ENCODE data around the gene USP40.
A peak's percentile ranks its signal among the peaks of the same experiment; 100 is the strongest.

USP40 gene

GRCh38 chr2:233471291-233472035 is 95.1 kb downstream of the USP40 start:
- DNase-seq: peak; percentile 37

DNA sequence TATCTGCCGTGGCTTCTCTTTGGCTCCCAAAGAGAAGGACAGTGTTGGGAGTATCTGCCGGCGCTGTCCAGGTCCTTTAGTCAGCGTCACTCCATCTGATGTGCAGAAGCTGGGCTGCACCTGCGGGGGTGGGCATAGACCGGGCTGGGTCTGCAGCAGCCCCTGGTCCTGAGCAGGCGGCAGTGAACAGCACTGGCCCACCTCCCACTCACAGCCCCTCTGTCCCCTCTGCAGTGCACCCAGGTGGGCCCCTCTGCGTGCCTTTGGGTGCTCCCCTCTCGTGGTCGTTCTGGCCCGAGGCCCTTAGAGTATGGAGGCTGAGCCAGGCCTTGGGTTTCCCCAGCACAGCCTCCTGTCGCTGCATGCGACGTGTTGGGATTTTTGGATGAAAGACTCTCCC is 95.7 kb downstream of the USP40 start:
- peak; percentile 30 for DNase-seq

DNA sequence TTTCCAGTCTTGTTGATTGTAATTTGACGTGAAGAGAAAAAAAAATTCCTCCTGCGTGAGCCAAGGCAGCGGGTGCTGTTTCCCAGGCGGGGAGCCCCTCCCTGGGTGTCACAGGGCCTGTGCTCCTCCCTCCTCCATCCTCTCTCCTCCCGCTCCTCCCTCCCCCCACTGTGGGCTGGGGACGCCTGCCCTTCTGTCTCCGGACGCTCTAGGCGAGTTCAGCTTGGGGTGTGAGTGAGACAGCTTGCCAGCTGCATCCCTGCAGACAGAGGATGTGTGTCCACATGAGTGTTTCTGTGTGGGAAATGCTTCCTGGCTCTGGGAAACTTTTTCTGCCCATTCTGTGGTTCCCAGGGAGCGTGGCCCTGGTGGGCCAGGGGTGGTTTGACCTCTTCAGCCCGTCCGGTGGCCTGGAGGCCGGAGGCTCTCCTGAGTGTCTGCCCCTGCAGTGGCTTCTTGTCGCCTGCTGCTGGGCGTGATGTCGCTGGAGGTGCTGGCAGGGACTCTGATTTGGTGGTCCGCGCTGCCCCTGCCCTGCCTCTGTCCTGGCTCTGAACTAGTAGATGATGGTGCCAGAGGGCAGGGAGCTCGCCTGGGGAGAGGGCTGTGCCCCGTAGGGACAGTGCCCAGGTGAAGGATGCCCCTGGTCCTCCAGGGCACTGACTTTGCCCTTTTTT is 96.4 kb downstream of the USP40 start:
- DNase-seq: peak; percentile 52

DNA sequence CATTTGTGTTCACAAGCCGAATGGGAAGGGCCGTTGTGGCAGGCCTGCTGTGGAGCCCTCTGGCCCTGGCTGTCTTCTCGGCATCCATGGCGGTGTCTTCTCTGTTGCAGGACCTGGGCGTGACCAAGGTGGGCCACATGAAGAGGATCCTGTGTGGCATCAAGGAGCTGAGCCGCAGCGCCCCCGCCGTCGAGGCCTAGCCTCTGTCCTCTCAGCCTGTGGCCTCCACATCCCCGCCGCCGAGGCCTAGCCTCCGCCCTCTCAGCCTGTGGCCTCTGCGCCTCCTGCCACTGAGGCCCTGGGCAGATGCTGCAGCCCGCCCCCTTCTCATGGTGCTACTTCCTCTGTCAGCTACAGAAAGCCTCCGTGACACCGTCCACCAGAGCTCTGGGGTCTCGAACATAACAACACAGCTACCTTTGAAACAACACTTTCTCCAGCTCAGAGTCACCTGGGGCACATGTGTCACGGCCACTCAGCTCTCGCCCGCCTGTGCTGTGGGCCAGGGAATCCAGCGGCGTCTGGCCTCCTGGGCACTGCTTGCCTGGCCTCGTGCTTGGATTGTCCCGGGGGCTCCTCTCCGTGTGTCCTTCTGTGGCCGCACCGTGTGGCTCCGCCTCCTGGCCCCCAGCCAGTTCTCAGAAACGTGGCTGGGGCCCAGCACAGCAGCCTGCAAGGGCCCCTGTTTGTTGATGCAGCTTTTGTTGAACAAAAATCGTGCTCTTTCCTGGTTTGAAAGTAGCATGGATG is 97.1 kb downstream of the USP40 start:
- DNase-seq: peak; percentile 48

- no peak for DNase-seq
Observed at GRCh38 chr2:233468741-233469110, 97.9 kb downstream of the USP40 start.

GRCh38 chr2:233468047-233468740 is 98.4 kb downstream of the USP40 start:
- DNase-seq: no peak

DNA sequence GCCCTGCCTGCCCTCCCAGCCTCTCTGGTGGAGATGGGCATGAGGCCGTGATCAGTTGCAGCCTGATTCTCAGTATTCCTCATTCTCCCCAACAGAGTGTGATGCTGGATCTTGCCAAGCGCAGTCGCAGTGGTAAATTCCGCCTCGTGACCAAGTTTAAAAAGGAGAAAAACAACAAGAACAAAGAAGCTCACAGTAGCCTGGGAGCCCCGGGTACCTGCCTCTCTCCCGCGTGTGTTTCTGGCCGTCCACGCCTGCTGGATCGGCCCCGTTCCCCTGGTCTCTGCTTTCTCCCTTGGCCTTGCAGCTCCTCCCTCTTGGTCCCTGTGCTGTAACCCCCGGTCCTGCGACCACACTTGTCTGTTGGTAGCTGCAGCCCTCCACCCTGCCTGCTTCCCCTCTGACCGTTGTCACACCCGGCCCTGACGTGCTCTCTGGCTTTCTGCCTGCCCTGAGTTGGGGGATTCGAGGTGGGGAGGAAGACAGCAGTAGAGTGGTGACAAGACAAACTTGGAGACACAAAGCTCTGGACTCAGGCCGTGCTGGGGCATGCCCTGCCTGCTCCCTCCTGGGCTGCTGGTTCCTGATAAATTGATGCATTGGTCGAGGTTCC is 99.5 kb downstream of the USP40 start:
- DNase-seq: no peak

- no peak for DNase-seq
Observed at GRCh38 chr2:233464531-233465240, 101.9 kb downstream of the USP40 start.

GRCh38 chr2:233464056-233464455 is 102.5 kb downstream of the USP40 start:
- no peak for DNase-seq

DNA sequence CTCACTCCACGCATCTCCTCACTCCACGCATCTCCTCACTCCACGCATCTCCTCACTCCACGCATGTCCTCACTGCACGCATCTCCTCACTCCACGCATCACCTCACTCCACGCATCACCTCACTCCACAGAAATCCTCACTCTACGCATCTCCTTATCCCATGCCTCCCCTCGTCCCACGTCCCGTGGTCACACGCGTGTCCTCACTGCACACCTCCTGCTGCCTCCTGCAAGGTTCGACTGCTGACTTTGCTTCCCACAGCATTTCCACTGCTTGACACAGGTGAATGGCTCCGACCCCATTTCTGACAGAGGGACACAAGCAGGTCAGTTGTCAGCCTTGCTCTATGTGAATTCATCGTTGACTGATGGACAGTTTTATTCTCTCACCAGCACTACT is 103.0 kb downstream of the USP40 start:
- no peak for DNase-seq

DNA sequence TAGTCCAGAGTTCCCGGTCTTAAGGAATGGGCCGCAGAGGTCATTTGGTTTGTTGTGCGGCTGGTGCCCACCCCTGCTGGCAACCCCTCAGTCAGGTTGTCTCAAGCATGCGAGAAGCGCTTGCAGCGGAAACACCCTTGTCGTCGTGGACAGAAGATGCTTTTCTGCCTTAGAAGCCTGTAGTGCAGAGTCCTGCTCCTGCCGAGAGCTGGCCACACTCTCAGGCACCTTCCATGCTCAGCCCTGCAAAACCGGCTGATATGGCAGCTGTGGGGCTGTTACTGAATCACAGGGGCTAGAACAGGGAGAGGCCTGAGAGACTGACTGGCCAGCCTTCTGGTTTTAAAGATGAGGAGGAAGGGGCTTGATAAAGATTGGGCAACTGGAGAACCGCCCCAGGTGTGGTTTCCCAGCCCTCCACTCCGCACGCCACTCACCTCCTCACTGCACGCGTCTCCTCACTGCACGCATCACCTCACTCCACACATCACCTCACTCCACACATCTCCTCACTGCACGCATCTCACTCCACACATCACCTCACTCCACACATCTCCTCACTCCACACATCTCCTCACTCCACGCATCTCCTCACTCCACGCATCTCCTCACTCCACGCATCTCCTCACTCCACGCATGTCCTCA is 103.6 kb downstream of the USP40 start:
- DNase-seq: no peak

DNA sequence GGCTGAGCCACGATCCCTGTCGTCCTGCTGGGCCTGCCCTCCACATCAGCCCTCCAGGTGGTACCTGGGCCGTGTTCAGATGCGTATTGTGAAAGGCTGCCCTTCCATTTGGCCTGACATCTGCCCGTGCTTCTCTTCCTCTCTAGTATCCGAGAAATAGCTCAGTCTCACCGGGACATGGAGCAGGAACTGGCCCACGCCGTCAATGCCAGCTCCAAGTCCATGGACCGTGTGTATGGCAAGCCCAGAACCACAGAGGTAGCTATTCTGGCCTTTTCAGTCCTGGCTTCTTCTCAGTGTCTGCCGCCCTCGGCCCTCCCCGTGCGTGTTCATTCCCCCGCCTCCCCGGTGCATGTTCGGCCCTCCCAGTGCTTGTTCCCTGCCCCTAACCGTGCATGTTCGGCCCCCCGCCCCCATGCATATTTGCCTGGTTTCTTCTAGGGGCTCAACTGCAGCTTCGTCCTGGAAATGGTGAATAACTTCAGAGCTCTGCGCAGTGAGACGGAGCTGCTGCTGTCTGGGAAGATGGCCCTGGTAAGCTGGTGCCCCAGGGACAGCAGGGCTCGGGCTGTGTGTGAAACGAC is 104.3 kb downstream of the USP40 start:
- no peak for DNase-seq

- no peak for DNase-seq
Observed at GRCh38 chr2:233461481-233461891, 105.1 kb downstream of the USP40 start.

DNA sequence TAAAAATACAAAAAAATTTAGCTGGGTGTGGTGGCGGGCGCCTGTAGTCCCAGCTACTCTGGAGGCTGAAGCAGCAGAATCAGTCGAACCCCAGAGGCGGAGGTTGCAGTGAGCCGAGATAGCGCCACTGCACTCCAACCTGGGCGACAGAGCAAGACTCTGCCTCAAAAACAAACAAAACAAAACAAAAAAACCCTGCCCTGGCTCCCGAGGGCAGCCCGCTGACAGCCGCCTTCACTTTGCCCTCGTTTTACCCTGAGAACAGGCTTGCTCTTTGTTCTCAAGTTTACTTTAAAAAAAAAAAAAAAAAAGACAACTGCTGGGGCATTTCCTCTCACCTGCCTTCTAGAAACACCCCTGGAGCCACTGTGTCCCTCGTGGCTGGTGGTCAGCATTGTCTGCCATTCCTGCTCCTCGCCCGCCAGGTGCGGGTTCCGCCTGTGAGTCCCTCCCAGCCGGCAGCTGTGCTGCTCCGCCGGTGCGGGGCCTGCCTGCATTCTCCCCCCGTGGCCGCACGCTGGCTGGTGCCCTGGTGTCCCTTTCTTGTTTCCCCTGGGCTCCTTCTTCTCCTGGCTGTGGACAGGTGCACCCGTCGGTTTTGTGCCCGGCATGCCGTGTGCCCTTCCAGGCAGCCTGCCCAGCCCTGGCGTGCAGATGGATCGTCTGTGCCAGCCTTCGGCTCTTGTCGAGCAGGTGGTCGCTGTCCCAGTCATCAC is 105.7 kb downstream of the USP40 start:
- DNase-seq: no peak

GRCh38 chr2:233459426-233459825 is 107.2 kb downstream of the USP40 start:
- no peak for DNase-seq

GRCh38 chr2:233458826-233459225 is 107.8 kb downstream of the USP40 start:
- no peak for DNase-seq

DNA sequence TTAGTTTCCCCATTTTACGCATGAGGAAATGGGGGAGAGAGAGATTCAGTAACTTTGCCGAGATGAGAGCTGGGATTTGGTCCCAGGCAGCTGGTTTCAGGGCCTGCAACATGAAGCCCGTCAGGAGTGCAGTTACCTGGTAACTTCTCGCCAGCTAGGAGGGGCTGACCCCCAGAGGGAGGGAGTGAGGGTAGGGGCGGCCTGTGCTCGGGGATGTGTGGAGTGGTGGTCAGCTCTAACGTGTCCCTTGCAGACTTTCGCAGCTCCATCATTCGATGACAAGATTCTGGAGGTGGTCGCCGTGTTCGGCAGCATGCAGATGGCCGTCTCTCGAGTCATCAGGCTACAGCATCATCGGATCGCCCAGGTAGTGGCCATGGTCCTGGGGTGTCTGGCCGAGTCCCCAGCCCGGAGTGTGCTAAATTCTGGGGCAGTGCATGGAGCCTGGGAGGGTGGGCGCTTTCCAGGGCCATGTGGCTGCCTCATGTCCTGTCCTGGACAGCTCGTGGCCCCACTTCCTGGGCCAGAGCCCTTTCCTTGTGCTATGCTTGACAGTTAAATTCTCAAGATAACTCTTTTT is 108.5 kb downstream of the USP40 start:
- no peak for DNase-seq

DNA sequence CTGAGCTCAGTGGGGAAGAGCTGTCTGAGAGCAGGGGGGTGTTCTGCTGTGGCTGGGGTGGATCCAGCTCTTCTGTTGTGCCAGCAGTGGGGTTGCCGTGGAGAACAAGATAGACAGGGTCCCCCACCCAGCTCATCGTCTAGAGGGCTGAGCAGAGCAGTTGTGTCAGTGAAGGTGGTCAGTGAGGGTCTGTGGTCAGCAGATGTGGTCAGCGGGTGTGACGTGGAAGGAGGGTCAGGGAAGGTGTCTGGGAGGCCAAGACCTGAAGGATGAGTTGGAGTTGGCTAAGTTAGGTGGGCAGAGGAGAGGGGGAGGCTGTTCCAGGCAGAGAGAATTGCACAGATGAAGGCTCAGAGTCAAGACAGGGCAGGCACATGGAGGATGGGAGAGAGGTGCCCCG is 109.2 kb downstream of the USP40 start:
- no peak for DNase-seq

DNA sequence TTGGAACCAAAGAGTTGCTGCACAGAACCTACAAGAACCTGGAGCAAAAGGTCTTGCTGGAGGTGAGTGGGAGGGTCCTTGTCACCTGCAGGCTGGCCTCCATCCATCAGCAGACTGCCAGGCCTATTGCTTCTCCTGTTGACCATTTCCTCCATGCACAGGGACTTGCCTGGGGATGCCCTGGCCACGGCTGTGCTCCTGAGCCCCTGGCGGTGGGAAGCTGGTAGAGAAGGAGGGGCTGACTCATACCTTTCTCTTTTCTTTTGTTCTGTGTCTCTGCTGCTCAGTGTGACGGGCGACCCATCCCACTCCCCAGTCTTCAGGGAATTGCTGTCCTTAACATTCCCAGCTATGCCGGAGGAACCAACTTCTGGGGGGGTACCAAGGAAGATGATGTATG is 109.6 kb downstream of the USP40 start:
- no peak for DNase-seq

DNA sequence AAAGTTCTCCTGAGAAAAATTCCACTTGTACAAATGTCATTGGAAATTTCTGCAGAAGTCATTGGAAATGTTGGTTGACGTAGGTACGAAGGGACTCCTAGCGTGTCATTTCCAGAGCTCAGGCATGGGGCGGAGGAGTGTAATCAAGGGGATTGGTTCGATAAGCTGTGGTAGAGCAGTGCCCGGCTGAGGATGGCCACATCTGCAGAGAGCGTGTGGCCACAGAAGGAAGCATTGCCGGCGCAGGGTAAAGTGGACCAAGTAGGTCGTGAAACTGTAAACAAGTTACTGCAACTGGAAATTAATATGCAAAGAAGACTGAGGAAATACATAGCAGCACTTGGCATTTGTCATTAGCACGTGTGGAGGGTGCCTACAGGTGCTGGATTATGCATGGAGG is 110.5 kb downstream of the USP40 start:
- DNase-seq: no peak
